DOHH2 (cell line): ENCODE measurements around the gene PRSS56.

ENCODE experiments used
- H3F3A ChIP-seq: fragments of 200-600 bp; sonication (generic), shearing (Covaris generic); 2 replicates; pipeline ENCODE4 v1.6.0; 2016; ENCODE audit warnings: antibody characterized with exemption, mild to moderate bottlenecking; ENCODE audit not compliant: control insufficient read depth, insufficient read depth
- H3K27ac ChIP-seq: fragments of 200-600 bp; sonication (generic); 2 replicates; pipeline ENCODE4 v1.5.1; 2014; ENCODE audit warnings: low read depth, mild to moderate bottlenecking, low read length, moderate library complexity
- H3K27me3 ChIP-seq: fragments of 200-600 bp; sonication (generic); 2 replicates; pipeline ENCODE4 v1.6.1; 2014; ENCODE audit warnings: mild to moderate bottlenecking, low read length, mixed read lengths; ENCODE audit not compliant: control insufficient read depth
- H3K36me3 ChIP-seq: fragments of 200-600 bp; sonication (generic); 2 replicates; pipeline ENCODE4 v1.6.1; 2014; ENCODE audit warnings: mild to moderate bottlenecking, low read length, moderate library complexity, mixed read lengths; ENCODE audit not compliant: control insufficient read depth
- H3K4me1 ChIP-seq: fragments of 200-600 bp; sonication (generic); 2 replicates; pipeline ENCODE4 v1.6.1; 2014; ENCODE audit warnings: mild to moderate bottlenecking, low read length, mixed read lengths; ENCODE audit not compliant: control insufficient read depth
- H3K4me2 ChIP-seq: fragments of 200-600 bp; sonication (generic); 2 replicates; pipeline ENCODE4 v1.6.0; 2014; ENCODE audit warnings: mild to moderate bottlenecking, low read length, moderate library complexity
- H3K4me3 ChIP-seq: fragments of 200-600 bp; sonication (generic); 2 replicates; pipeline ENCODE4 v1.5.1; 2014; ENCODE audit warnings: mild to moderate bottlenecking, low read length, mixed read lengths
- H3K79me2 ChIP-seq: fragments of 200-600 bp; sonication (generic); 2 replicates; pipeline ENCODE4 v1.6.1; 2014; ENCODE audit warnings: mild to moderate bottlenecking, low read length, mixed read lengths; ENCODE audit not compliant: control insufficient read depth
- H3K9me2 ChIP-seq: fragments of 200-600 bp; sonication (generic); replicated peaks from 2 replicates; pipeline ENCODE4 v1.6.1; 2014; ENCODE audit warnings: mild to moderate bottlenecking, low read length, mixed read lengths; ENCODE audit not compliant: control insufficient read depth
- H3K9me3 ChIP-seq: fragments of 200-600 bp; sonication (generic); 2 replicates; pipeline ENCODE4 v1.6.1; 2014; ENCODE audit warnings: antibody characterized with exemption, low read length, mixed read lengths; ENCODE audit not compliant: control insufficient read depth, insufficient read depth
- H4K20me1 ChIP-seq: fragments of 200-600 bp; sonication (generic); 2 replicates; pipeline ENCODE4 v1.6.0; 2014; ENCODE audit warnings: low read depth, mild to moderate bottlenecking, antibody characterized with exemption, low read length, moderate library complexity; ENCODE audit not compliant: control insufficient read depth, insufficient read depth
- CTCF ChIP-seq: fragments of 200-600 bp; sonication (generic); IDR thresholded peaks from one replicate; pipeline ENCODE4 v1.5.1; 2014; ENCODE audit warnings: antibody characterized with exemption, mild to moderate bottlenecking, low read depth, low read length; ENCODE audit not compliant: poor library complexity, severe bottlenecking
- EZH2phosphoT487 ChIP-seq: fragments of 200-600 bp; sonication (generic); IDR thresholded peaks from 2 replicates; pipeline ENCODE4 v1.6.1; 2017; ENCODE audit warnings: borderline replicate concordance, mild to moderate bottlenecking, antibody characterized with exemption, low read length, moderate library complexity, mixed read lengths

PRSS56 gene

GRCh38 chr2:232527905-232528470, 7.8 kb downstream of the PRSS56 start:
- Histone ChIP-seq H3K4me2 (no peak overlapping the region), H3F3A (peaks cover 9% of the 10 kb centered on the region; the same call in 1 of the 2 replicates), H3K27ac (no peak overlapping the region), H3K9me3 (no peaks in the 10 kb centered on the region), H4K20me1 (no peaks in the 10 kb centered on the region), H3K27me3 (peaks cover 18% of the 10 kb centered on the region), H3K4me3 (no peak overlapping the region), H3K36me3 (no peaks in the 10 kb centered on the region), H3K79me2 (no peaks in the 10 kb centered on the region), H3K4me1 (peaks cover 64% of the 10 kb centered on the region), H3K9me2 (no peaks in the 10 kb centered on the region)
- TF ChIP-seq CTCF, result no peak
- no peak for TF ChIP-seq EZH2phosphoT487

GRCh38 chr2:232528746-232529460, 8.7 kb downstream of the PRSS56 start:
- Histone ChIP-seq H3K9me3 (no peaks in the 10 kb centered on the region), H3K4me2 (no peak overlapping the region; the same call in 1 of the 2 replicates), H3K27me3 (peaks cover 8% of the 10 kb centered on the region), H4K20me1 (no peaks in the 10 kb centered on the region), H3K9me2 (no peaks in the 10 kb centered on the region), H3K4me3 (no peak overlapping the region), H3F3A (peaks cover 9% of the 10 kb centered on the region; the same call in 1 of the 2 replicates), H3K4me1 (peaks cover 64% of the 10 kb centered on the region), H3K27ac (no peak overlapping the region), H3K36me3 (no peaks in the 10 kb centered on the region), H3K79me2 (no peaks in the 10 kb centered on the region)
- TF ChIP-seq EZH2phosphoT487 (no peak), CTCF (no peak)

GRCh38 chr2:232529806-232530547, 9.8 kb downstream of the PRSS56 start:
- no peaks in the 10 kb centered on the region for H3K79me2 ChIP-seq
- no peak overlapping the region for H3K4me3 ChIP-seq
- H3K27me3 ChIP-seq, result no peaks in the 10 kb centered on the region
- H3K4me1 ChIP-seq, result peaks cover 62% of the 10 kb centered on the region
- no peaks in the 10 kb centered on the region for H3K9me3 ChIP-seq
- no peaks in the 10 kb centered on the region for H4K20me1 ChIP-seq
- H3K27ac ChIP-seq, result no peak overlapping the region
- H3F3A ChIP-seq, result peaks cover 9% of the 10 kb centered on the region; the same call in 1 of the 2 replicates
- H3K4me2 ChIP-seq, result no peak overlapping the region
- H3K9me2 ChIP-seq, result no peaks in the 10 kb centered on the region
- no peaks in the 10 kb centered on the region for H3K36me3 ChIP-seq
- no peak for TF ChIP-seq EZH2phosphoT487
- no peak for TF ChIP-seq CTCF
